KOPT-K1 (cell line): ENCODE data around the gene KCNN4.
"Not testable (repeated sequence)": the region's sequence is repeated elsewhere in the genome, so short reads cannot be mapped to it uniquely, and the experiment has no call there.

Experiments
- H3K27ac ChIP-seq: fragments of 200-600 bp; sonication (generic); 2 replicates; pipeline ENCODE4 v1.5.1; 2016; ENCODE audit warnings: antibody characterized with exemption, mild to moderate bottlenecking, low read depth, low read length; ENCODE audit not compliant: poor library complexity, severe bottlenecking
- H3K36me3 ChIP-seq: fragments of 200-600 bp; sonication (generic); 2 replicates; pipeline ENCODE4 v1.5.1; 2017; ENCODE audit warnings: antibody characterized with exemption, mild to moderate bottlenecking, low read length, moderate library complexity; ENCODE audit not compliant: insufficient read depth
- H3K9me3 ChIP-seq: fragments of 200-600 bp; sonication (generic); 2 replicates; pipeline ENCODE4 v1.5.1; 2017; ENCODE audit warnings: antibody characterized with exemption, low read length, mild to moderate bottlenecking; ENCODE audit not compliant: insufficient read depth, poor library complexity, severe bottlenecking

Gene KCNN4

GRCh38 chr19:43780706-43781525 is at the start of gene KCNN4:
TSS of gene KCNN4 (minus strand) at chr19:43780973. CDS start at chr19:43780861, 112 bp downstream.
- Histone ChIP-seq H3K36me3 (no peaks in the 10 kb centered on the region), H3K27ac (peak within 1 kb of the TSS; percentile 90), H3K9me3 (no peaks in the 10 kb centered on the region)

DNA sequence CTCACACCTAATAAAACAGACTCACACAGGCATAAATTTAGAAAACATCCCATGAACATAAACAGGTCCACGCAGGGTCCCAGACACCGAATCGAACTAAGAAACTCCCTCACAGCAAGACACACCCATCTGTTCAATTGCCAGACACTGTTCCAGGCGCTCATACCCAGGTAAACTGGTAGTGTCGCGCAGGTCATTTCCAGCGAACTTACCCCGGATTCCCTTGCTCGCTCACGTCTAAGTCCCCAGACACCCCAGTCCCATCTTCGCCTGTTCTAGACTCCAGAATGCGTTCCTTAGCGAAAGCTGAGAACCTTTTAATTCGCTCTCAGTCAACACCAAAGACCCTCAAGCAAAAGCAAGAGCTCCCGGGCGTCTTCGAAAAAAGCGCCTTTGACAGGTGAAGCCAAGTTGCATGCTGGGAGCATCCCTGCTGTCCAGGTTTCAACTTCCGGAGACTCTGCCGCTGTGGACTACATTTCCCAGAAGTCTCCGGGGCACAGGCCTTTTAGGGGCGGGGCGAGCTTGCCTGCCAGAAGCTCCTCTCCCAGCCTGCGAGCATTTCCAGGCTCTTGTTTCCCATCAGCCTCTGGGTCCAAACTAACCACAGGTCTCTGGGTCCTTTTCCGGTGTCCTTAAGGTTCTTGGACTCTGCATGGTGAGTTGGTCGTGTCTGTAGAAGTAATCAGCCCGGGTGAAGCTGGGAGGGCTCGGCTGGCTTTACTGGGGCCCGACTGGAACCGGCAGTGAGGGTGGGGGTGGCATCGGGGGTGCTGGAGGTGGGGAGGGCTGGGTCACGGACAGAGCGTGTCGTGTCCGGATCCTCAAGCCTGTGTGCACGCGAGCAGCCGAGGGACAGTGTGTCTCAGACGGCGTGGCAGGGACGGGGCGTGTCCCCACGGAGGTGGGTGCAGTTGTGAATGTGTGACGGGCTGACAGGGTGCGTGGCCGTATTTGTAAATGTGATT is 46.3 kb upstream of the KCNN4 start, which contains the start of gene ZNF283:
Gene ZNF283 (plus strand): TSS at position 535 of the 968 bp plus-strand sequence. CDS start 6,184 bp downstream, outside the sequence.
- H3K9me3 ChIP-seq = no peaks in the 10 kb centered on the region
- H3K36me3 ChIP-seq = peaks cover 7% of the 10 kb centered on the region; the same call in 1 of the 2 replicates
- H3K27ac ChIP-seq = peak within 1 kb of the TSS; percentile 48

DNA sequence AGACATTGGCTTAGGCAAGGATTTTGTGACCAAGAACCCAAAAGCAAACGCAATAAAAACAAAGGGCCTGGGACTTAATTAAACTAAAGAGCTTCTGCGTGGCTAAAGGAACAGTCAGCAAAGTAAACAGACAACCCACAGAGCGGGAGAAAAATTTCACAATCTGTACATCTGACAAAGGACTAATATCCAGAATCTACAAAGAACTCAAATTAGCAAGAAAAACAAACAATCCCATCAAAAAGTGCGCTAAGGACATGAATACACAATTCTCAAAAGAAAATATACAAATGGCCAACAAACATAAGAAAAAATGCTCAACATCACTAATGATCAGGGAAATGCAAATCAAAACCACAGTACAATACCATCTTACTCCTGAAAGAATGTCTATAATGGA is 43.8 kb upstream of the KCNN4 start:
- not testable (repeated sequence) for H3K27ac ChIP-seq, H3K9me3 ChIP-seq, H3K36me3 ChIP-seq

DNA sequence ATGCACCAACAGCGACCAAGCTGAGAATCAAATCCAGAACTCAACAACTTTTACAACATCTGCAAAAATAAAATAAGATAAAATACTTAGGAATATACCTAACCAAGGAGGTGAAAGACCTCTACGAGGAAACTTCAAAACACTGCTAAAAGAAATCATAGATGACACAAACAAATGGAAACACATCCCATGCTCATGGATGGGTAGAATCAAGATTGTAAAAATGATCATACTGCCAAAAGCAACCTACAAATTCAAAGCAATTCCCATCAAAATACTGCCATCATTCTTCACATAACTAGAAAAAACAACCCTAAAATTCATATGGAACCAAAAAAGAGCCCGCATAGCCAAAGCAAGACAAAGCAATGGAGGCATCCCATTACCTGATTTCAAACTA is 43.1 kb upstream of the KCNN4 start:
- H3K9me3 ChIP-seq, H3K27ac ChIP-seq, H3K36me3 ChIP-seq: not testable (repeated sequence)

DNA sequence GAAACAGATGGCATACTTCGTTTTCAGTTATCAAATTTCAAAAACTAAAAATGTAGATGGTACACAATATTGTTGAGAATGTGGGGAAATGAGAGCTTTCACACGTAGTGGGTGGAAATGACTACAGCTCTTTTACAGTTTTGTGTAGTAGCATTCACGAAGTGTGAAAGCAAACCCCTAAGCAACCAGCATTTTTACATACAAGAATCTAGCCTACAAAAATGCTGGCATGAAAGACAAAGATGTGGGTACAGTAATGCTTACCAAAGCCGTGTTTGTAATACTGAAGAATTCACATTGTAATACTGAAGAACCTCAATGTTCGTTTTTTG is 40.1 kb upstream of the KCNN4 start:
- Histone ChIP-seq H3K9me3 (no peaks in the 10 kb centered on the region), H3K27ac (no peak overlapping the region), H3K36me3 (no peaks in the 10 kb centered on the region)

DNA sequence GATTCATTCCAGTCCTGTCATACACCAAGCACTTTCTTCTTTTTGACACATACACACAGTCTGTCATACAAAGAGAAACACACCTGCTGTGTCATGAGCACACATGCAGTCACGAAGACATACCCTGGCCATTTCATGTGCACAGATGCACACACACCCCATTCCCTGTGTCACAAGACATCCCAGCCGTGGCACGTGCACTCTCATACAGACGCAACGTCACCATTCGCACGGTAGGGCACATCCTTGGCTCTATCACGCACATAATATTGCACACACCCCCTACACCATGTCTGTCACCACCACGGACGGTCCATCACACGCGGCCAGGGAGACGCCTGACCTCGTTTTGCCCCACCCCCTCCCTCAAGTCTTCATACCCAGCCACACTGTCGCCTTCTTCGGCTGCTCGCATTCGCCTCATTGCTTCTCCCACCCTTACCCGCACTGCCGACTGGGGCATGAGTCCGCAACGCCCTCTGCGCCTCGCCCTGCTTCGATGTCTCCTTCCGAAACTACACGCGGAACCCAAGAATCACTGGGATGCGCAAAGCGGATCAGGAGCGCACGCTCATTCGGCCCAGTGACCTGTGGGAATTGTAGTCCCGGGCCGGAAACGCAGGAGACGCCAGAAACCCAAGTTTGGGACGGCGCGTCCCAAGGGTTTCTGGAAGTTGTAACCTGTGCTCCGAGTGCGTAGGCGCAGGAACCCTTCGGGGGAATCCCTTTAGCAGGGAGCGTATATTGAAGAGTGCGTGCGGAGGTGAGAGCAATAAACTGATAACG is 39.5 kb upstream of the KCNN4 start:
- no peaks in the 10 kb centered on the region for H3K9me3 ChIP-seq
- no peaks in the 10 kb centered on the region for H3K36me3 ChIP-seq
- no peak overlapping the region for H3K27ac ChIP-seq

- Histone ChIP-seq H3K27ac (no peak overlapping the region), H3K9me3 (no peaks in the 10 kb centered on the region)
These were observed 37.7 kb upstream of the KCNN4 start for GRCh38 chr19:43818500-43818899.

GRCh38 chr19:43817454-43817853 is 36.7 kb upstream of the KCNN4 start:
- H3K27ac ChIP-seq, H3K36me3 ChIP-seq, H3K9me3 ChIP-seq: not testable (repeated sequence)

More at GRCh38 chr19:43818500-43818899, 37.7 kb upstream of the KCNN4 start:
- no peaks in the 10 kb centered on the region for H3K36me3 ChIP-seq

- Histone ChIP-seq H3K27ac (no peak overlapping the region), H3K9me3 (no peaks in the 10 kb centered on the region)
These were observed 34.0 kb upstream of the KCNN4 start for GRCh38 chr19:43814663-43815352.

GRCh38 chr19:43812688-43813087 is 31.9 kb upstream of the KCNN4 start:
- no peaks in the 10 kb centered on the region for H3K36me3 ChIP-seq
- no peak overlapping the region for H3K27ac ChIP-seq
- no peaks in the 10 kb centered on the region for H3K9me3 ChIP-seq

More at GRCh38 chr19:43814663-43815352, 34.0 kb upstream of the KCNN4 start:
- H3K36me3 ChIP-seq = no peaks in the 10 kb centered on the region

DNA sequence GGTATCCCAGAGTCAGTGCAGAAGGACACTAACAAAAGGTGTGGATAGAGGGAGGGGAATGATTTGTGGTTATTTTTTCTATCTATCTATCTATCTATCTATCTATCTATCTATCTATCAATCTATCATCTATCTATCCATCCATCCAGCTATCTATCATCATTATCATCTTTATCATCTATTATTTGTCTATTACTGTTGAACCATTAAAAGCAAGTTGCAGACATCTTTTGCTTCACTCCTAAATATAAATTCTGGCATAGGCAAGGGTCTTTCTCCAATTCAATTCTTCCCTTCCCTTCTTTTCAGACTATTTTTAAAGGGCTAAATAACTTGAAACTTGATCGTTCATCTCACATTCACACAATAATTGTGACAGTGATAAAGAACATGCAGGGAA is 31.5 kb upstream of the KCNN4 start:
- no peak overlapping the region for H3K27ac ChIP-seq
- H3K9me3 ChIP-seq = no peaks in the 10 kb centered on the region
- no peaks in the 10 kb centered on the region for H3K36me3 ChIP-seq

- Histone ChIP-seq H3K27ac (no peak overlapping the region), H3K9me3 (no peaks in the 10 kb centered on the region), H3K36me3 (no peaks in the 10 kb centered on the region)
These were observed 31.1 kb upstream of the KCNN4 start for GRCh38 chr19:43811837-43812236.

DNA sequence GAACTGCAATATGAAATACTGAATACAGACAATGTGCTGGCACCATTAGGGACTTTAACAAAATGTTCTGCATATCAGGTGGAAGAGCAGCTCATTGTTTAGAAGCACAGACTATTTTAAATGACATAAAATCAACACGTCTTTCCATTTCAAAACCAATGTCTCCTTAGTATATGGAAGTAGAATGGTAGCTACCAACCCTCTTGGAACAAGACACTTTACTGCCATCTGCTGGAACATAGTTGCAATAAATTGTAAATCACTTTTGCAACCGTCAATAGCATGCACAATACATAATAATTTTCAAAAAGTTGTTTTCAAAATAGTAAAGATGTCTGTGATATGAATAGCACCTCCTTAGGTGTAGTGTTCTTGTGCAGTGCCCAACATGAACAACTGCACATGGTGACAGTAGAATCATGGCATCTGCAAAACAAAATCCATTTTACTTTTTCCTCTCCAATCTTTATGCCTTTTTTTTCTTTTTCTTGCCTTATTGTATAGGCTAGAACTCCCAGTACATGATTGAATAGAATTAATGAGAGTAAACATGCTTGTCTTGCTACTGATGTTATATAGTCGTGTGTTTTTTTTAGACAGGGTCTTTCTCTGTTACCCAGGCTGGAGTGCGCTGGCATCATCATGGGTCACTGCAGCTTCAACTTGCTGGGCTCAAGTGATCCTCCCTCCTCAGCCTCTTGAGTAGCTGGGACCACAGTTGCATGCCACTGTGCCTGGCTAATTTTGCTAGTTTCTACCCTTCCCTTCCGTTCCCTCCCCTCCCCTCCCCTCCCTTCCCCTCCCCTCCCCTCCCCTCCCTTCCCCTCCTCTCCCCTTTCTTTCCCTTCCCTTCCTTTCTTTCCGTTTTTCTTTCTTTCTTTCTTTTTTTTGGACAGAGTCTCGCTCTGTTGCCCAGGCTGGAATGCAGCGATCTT is 29.3 kb upstream of the KCNN4 start:
- Histone ChIP-seq H3K9me3 (no peaks in the 10 kb centered on the region), H3K36me3 (no peaks in the 10 kb centered on the region), H3K27ac (no peak overlapping the region)
